ENCODE data around the gene CDKAL1.

CDKAL1 gene

GRCh38 chr6:20684474-20684873 is 150.2 kb downstream of the CDKAL1 start:
- no peak for DNase-seq

DNA sequence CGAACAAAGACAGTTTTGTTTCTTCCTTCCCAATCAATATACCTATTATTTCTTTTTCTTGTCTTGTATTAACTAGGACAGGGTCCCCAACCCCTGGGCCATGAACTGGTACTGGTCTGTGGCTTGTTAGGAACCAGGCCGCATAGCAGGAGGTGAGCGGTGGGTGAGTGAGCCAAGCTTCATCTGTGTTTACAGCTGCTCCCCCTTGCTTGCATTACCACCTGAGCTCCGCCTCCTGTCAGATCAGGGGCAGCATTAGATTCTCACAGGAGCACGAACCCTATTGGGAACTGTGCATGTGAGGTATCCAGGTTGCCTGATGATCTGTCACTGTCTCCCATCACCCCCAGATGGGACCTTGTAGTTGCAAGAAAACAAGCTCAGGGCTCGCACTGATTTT is 151.9 kb downstream of the CDKAL1 start:
- DNase-seq: peak; percentile 85

- DNase-seq: peak; percentile 41
Observed at GRCh38 chr6:20687494-20687893, 153.2 kb downstream of the CDKAL1 start.

DNA sequence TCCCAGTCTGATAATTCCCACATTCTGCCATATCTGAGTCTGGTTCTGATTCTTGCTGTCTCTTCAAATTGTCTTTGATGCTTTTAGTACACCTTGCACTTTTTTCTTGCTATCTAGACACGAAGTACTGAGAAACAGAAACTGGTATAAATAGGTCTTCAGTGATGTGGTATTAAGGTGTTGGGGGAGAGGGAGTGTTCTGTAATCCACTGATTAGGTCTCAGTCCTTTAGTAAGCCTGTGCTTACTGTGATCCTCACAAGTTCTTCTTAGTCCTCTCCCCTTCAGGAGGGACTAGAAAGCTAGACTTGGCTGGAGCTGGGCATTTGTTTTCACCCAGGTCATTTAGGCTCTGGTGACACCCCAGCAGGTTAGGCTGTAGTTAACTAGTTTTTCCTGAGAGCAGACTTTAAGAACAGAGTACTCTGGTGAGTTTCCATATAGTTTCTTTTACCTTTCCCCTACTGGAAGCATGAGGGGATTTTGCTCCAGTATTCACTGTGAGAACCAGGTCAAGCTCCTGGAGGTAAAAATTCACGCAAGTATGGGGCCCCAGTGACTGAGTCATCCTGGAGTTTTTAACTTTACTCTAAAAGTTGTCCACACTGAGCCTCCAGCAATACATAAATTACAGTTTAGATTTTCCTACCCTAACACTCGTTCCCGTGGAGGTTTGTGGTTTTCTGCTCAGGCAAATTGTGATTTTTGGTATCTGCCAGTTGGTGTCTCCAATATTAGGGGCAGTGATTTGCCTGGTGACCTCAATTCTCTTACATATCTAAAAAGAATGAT is 154.6 kb downstream of the CDKAL1 start:
- peak; percentile 62 for DNase-seq

GRCh38 chr6:20691185-20691584 is 156.9 kb downstream of the CDKAL1 start:
- peak; percentile 93 for DNase-seq

DNA sequence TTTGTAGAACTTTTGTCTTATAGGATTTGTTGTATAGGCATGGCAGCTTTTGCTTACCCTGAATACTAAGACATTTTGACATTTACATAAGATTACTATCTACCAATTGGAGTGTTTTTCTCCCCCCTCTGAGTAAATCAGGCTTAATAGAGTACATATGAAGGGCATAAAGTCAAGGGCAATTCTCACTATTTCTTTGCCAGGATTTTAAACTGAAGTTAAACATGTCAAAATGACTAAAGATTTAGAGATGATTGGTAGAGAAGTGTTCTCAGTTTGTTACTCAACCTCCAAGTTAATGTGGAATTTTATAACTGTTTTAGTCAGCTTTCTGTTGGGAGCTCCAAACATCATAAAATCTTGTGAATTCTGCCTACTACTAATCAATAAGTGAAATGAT is 157.8 kb downstream of the CDKAL1 start:
- peak; percentile 20 for DNase-seq

DNA sequence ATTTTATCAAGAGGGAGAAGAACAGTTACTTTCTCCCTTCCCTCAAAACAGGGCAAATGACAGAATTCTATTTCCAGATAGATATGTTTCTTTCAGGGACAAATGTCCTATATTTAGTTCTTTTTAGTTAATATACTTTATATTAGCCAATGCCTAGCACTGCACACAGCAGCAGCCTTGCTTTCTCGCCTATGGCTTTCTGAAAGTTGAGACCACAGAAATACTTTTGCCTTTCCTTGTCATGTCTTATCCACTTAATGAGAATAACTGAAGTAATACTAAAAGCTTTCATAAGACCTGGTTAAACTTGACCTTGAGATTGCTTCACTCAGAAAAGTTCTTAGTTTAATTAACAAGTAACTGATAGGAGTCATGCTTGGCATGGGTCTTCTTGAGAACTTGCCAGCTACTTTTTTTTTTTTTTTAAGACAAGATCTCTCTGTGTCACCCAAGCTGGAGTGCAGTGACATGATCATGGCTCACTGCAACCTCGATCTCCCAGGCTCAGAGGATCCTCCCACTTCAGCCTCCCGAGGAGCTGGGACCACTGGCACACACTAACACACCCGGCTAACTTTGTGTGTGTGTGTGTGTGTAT is 159.3 kb downstream of the CDKAL1 start:
- DNase-seq: no peak

GRCh38 chr6:20696676-20697075 is 162.4 kb downstream of the CDKAL1 start:
- no peak for DNase-seq

- no peak for DNase-seq
Observed at GRCh38 chr6:20698675-20699074, 164.4 kb downstream of the CDKAL1 start.

- peak; percentile 96 for DNase-seq
Observed at GRCh38 chr6:20699402-20699801, 165.1 kb downstream of the CDKAL1 start.

GRCh38 chr6:20700375-20700774 is 166.1 kb downstream of the CDKAL1 start:
- DNase-seq: peak; percentile 79

GRCh38 chr6:20702366-20702765 is 168.1 kb downstream of the CDKAL1 start:
- peak; percentile 90 for DNase-seq

GRCh38 chr6:20703049-20703448 is 168.8 kb downstream of the CDKAL1 start:
- DNase-seq: no peak

DNA sequence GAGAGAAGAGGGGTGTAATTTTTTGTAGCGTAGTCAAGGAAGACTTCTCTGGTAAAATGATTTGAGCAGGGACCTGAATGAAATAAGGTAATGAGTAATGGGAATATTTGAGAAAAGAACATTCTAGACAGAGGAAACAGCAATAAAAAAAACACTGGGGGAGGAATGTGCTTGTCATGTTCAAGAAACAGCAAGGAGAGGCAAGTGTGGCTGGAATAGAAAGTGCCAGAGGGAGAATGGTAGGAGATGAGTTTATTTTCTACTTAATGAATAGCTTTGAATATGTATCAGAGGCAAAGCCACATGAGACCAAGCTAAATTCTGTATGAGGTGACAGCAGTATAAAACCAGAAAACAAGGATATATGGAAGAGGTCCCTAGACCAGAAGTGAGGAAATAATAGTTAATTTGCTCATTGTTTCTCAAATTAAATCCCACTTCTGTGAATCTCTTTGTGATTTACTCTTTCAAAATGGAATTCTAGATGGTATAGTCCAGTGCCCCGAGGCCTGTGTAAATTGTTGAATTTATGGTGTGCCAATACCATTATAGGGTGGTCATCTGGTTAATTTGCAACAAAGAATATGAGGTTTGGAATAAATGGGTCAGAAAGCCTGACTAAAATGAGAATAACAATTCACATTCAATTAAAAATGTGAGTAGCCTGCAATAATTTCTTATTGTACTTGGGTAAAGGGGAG is 170.2 kb downstream of the CDKAL1 start:
- DNase-seq: no peak

DNA sequence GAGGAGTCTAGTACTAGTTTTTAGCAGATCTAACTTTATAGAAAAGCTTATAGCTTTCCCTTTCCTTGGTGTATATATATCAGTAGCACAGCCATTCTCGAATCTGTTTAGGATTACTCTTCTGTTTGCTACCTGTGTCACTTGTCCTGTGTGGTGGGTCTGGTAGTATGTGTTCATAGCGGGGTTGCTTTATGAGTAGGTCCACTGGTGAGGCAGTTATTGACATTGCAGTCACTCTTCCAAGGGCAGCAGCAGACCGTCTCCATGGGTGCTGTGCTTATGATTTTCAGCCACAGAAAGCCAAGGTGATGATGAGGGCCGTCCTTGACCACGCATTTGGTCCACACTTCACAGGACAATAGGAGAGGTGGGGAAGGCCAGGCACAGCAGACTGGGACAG is 171.5 kb downstream of the CDKAL1 start:
- no peak for DNase-seq

- DNase-seq: peak; percentile 99
Observed at GRCh38 chr6:20706238-20706938, 172.1 kb downstream of the CDKAL1 start.

DNA sequence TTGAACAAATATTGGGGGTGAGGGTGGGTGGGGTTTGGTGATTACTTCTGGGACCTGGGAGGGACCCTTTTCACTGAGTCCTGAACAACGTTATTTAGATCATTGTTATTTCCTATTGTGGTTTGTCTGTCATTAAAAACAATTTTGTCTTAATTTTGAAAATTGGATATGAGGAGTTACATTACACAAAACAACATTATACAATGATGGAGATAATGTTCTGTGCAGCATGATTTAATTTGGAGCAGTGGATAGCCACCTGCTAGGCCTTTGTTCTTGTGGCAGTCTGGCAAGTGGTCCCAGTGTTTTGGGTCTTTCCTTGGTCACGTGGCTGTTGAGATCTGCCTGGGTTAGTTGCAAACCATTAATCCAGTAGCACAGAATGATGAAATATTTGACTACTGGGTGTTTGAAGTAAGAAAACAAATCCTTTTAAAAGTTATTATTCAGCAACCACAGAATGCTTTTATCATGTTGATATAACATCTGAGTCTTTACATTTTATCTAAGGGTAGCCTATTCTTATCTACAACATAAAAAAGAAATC is 172.8 kb downstream of the CDKAL1 start:
- DNase-seq: peak; percentile 95

DNA sequence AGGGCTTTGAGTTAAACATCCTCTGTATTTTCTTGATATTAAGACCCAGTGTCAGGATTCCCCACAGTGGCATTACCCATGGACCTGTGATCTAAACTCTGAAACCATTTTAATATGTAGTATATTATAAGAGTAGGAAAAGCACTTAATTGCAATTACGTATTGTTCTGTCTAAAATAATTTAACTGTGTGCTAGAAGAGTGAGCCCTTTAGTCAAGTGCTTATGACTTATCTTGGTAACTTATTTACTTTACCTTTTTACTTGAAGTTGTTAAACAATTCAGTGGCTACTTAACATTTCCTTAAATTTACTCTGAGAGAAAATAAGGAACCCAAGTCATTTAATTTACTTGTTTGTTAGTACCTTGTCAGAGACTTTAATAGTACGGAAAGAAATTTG is 173.6 kb downstream of the CDKAL1 start:
- no peak for DNase-seq

DNA sequence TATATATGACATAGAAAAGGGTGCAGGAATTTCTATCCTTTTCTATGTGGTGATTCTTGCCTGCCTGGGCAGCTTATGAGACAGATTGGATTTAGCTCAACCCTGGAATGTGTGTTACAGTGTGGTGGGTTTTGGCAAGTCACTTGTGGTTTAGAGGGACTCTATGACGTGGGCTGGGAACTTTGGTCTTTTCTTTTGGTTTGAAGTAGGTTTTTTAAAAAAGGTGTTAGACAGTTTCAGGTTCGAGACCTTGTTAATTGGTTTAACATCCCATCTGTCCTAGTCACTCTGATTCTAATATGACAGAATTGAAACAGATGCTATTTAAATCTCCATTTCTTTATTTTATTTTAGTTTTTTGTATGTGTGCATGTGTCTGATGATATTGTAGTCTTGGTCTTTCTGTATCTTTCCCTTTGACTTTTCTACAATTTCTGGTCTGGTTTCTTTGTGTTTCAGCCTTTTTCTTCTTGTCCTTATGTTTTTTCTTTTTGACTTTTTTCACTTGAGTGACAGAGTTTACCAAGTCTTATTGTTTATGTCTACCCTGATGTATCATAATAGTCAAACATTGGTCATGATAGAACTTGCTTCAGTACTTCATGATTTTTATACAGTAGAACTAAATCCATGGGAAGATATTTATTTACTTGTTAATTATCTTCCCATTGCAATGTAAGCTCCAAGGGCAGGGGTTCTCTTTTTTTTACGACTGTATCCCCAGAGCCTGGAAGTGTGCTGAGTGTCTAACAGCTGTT is 174.3 kb downstream of the CDKAL1 start:
- peak; percentile 85 for DNase-seq

DNA sequence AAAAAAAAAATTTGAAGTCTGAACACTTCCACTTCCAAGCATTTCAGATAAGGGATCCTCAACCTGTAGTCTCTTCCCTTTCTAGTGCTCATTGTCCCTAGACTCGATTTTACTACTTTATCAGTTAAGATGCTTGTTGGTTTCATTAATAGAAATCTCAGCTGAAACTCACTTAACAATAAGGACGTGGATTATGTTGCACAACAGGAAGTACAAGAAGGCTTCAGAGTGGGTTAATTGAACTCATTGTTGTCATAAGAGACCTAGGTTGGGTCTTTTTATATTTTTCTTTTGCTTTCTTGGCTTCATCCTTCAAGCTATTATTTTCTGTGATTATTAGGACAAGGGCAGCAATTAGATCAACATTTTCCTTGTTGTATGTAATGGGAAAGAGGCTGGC is 175.2 kb downstream of the CDKAL1 start:
- DNase-seq: no peak

- DNase-seq: no peak
Observed at GRCh38 chr6:20710341-20710740, 176.1 kb downstream of the CDKAL1 start.

DNA sequence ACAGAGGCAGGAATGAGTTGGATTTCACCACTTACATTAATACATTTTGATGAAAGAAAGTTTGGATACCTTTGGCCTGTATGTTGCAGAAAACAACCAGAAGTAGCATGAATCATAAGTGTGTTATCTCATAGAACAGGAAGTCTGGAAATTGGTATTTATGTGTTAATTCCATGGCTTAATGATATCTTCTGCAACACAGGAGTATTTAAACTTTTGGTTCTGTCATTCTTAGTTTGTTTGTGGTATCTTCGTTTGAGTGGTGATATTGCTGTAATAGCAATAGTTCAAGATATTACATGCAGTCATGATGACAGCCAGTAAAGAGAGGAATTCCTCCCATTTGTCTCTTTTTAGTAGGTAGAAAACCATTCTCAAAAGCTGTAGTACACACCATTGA is 177.3 kb downstream of the CDKAL1 start:
- no peak for DNase-seq
